Panc1 (cell line): Measurements from ENCODE around the gene TRIM41. TPM values are rescaled to one million over a fixed set of nuclear protein-coding genes. Genes with fewer than 3 reads are reported as not detected.

Experiments used
- ATAC-seq: fragments of 200-7000 bp; cut with Tn5 transposase; 2 replicates; pipeline ENCODE4 v1.9.1; 2020; ENCODE audit warnings: mild to moderate bottlenecking, moderate library complexity
- BruUV-seq: library from RNA; stranded (reverse); fragments of 400-500 nt; replicated peaks from 2 replicates; lab custom pipeline; 2021; lab: Mats Ljungman, UMichigan
- CTCF ChIA-PET: fragments of 300-600 bp; sonication (Branson Sonifier 250); formaldehyde crosslinking; loops from one replicate; lab custom pipeline; 2022; ENCODE audit warnings: antibody characterized with exemption; lab: Charles Lee
- POLR2A ChIA-PET: fragments of 300-600 bp; sonication (Branson Sonifier 250); formaldehyde crosslinking; loops from one replicate; lab custom pipeline; 2022; ENCODE audit warnings: antibody characterized with exemption; lab: Charles Lee
- DNase-seq: peaks from one replicate; pipeline ENCODE4 v3.0.0-alpha.2; 2010; ENCODE audit warnings: low read depth, low spot score
- H3K27ac ChIP-seq: 2 replicates; pipeline ENCODE4 v1.5.1; 2011; ENCODE audit warnings: mild to moderate bottlenecking, low read length, inconsistent platforms
- H3K27me3 ChIP-seq: fragments of 200-500 bp; sonication (Bioruptor generic); 2 replicates; pipeline ENCODE4 v1.6.0; 2014; ENCODE audit warnings: low read length, inconsistent platforms; ENCODE audit not compliant: control insufficient read depth, insufficient read depth
- H3K36me3 ChIP-seq: fragments of 200-500 bp; sonication (Bioruptor generic); 2 replicates; pipeline ENCODE4 v1.5.1; 2014; ENCODE audit warnings: inconsistent platforms, mild to moderate bottlenecking, low read length, moderate library complexity; ENCODE audit not compliant: control insufficient read depth, insufficient read depth
- H3K4me1 ChIP-seq: 2 replicates; pipeline ENCODE4 v1.5.1; 2011; ENCODE audit warnings: inconsistent platforms, mild to moderate bottlenecking, low read length, moderate library complexity; ENCODE audit not compliant: control insufficient read depth, insufficient read depth
- H3K4me3 ChIP-seq, 2 experiments: 2 replicates each; pipeline ENCODE4 v1.5.1; 2011 to 2012; ENCODE audit warnings: low read depth in 2 of 2, low read length in 2 of 2, mild to moderate bottlenecking in 2 of 2, inconsistent platforms in 1 of 2, moderate library complexity in 1 of 2
- H3K9me3 ChIP-seq: fragments of 200-500 bp; sonication (Bioruptor generic); 2 replicates; pipeline ENCODE4 v1.5.1; 2014; ENCODE audit warnings: low read depth, mild to moderate bottlenecking, inconsistent platforms, low read length, moderate library complexity; ENCODE audit not compliant: control insufficient read depth, insufficient read depth
- POLR2AphosphoS5 ChIP-seq: IDR thresholded peaks from 2 replicates; pipeline ENCODE4 v1.6.1; 2012; ENCODE audit warnings: mild to moderate bottlenecking, low read depth, low read length, moderate library complexity
- SIN3A ChIP-seq: IDR thresholded peaks from 2 replicates; pipeline ENCODE4 v1.6.1; 2012; ENCODE audit warnings: low read depth, mild to moderate bottlenecking, low read length, moderate library complexity, borderline replicate concordance; ENCODE audit not compliant: insufficient read depth
- TCF7L2 ChIP-seq: IDR thresholded peaks from 2 replicates; pipeline ENCODE4 v1.6.1; 2011; ENCODE audit warnings: mild to moderate bottlenecking, low read depth, low read length, inconsistent platforms
- in situ Hi-C: cut with HindIII; loops from 2 replicates; pipeline ENCODE4 v1.10.0; 2016; ENCODE audit warnings: low sequenced_read_pairs, low pct_unique_long_range_greater_than_20kb
- intact Hi-C: fragments of 100-400 bp; cut with micrococcal nuclease; formaldehyde crosslinking; loops from one replicate; pipeline ENCODE4 v1.10.0; 2022; ENCODE audit not compliant: unreplicated experiment
- total RNA-seq: library from RNA; stranded (reverse); gene quantifications from one replicate; pipeline ENCODE4 v1.2.1, GENCODE V29; 2021; ENCODE audit not compliant: unreplicated experiment
- TF ChIP-seq, protein P1 (sequence below), 2 experiments: IDR thresholded peaks; 2 replicates each; pipeline ENCODE4 v1.6.1; 2011 to 2012; ENCODE audit warnings: low read depth in 2 of 2, control low read depth in 1 of 2, low read length in 1 of 2, mild to moderate bottlenecking in 1 of 2, moderate library complexity in 1 of 2; ENCODE audit not compliant: insufficient read depth in 1 of 2
- TF ChIP-seq, protein P2 (sequence below): fragments of 450-650 bp; IDR thresholded peaks from 2 replicates; pipeline ENCODE4 v1.5.1; 2017; ENCODE audit warnings: mild to moderate bottlenecking

TRIM41 gene
- total RNA-seq, 1 experiment from 2014 or later = 58.3 TPM

- intact Hi-C loops (no loop called here), in situ Hi-C loops (no loop called here)
- Histone ChIP-seq H3K27ac (no peak overlapping the region), H3K27me3 (no peaks in the 10 kb centered on the region), H3K9me3 (no peaks in the 10 kb centered on the region), H3K4me3 (no peak overlapping the region), H3K4me1 (peaks cover 15% of the 10 kb centered on the region; the same call in 1 of the 2 replicates), H3K36me3 (no peaks in the 10 kb centered on the region)
- CTCF ChIA-PET = interaction anchor here (0.5 kb wide), 1 partner anchor 27 kb away, joined by 4 read pairs; no protein-coding TSS in a partner anchor
- ATAC-seq = no peak
- POLR2A ChIA-PET = interaction anchor here (0.9 kb wide), 1 partner anchor 29 kb away, joined by 5 read pairs; no protein-coding TSS in a partner anchor
- DNase-seq = no peak
- no TSS peak for BruUV-seq
- TF ChIP-seq SIN3A (no peak), POLR2AphosphoS5 (no peak), TCF7L2 (no peak)
- TF ChIP-seq, protein P1, sequence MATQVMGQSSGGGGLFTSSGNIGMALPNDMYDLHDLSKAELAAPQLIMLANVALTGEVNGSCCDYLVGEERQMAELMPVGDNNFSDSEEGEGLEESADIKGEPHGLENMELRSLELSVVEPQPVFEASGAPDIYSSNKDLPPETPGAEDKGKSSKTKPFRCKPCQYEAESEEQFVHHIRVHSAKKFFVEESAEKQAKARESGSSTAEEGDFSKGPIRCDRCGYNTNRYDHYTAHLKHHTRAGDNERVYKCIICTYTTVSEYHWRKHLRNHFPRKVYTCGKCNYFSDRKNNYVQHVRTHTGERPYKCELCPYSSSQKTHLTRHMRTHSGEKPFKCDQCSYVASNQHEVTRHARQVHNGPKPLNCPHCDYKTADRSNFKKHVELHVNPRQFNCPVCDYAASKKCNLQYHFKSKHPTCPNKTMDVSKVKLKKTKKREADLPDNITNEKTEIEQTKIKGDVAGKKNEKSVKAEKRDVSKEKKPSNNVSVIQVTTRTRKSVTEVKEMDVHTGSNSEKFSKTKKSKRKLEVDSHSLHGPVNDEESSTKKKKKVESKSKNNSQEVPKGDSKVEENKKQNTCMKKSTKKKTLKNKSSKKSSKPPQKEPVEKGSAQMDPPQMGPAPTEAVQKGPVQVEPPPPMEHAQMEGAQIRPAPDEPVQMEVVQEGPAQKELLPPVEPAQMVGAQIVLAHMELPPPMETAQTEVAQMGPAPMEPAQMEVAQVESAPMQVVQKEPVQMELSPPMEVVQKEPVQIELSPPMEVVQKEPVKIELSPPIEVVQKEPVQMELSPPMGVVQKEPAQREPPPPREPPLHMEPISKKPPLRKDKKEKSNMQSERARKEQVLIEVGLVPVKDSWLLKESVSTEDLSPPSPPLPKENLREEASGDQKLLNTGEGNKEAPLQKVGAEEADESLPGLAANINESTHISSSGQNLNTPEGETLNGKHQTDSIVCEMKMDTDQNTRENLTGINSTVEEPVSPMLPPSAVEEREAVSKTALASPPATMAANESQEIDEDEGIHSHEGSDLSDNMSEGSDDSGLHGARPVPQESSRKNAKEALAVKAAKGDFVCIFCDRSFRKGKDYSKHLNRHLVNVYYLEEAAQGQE (IDR thresholded peaks at IDR 0.05; ENCODE audit: insufficient read depth in 1 of 2, low read depth in 2 of 2, low read length in 1 of 2) = no peak
- TF ChIP-seq, protein P2, sequence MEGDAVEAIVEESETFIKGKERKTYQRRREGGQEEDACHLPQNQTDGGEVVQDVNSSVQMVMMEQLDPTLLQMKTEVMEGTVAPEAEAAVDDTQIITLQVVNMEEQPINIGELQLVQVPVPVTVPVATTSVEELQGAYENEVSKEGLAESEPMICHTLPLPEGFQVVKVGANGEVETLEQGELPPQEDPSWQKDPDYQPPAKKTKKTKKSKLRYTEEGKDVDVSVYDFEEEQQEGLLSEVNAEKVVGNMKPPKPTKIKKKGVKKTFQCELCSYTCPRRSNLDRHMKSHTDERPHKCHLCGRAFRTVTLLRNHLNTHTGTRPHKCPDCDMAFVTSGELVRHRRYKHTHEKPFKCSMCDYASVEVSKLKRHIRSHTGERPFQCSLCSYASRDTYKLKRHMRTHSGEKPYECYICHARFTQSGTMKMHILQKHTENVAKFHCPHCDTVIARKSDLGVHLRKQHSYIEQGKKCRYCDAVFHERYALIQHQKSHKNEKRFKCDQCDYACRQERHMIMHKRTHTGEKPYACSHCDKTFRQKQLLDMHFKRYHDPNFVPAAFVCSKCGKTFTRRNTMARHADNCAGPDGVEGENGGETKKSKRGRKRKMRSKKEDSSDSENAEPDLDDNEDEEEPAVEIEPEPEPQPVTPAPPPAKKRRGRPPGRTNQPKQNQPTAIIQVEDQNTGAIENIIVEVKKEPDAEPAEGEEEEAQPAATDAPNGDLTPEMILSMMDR = no peak
Observed at GRCh38 chr5:181198905-181199519, 24.1 kb upstream of the TRIM41 start.

GRCh38 chr5:181199881-181200638 lies 23.0 kb upstream of the TRIM41 start:
- no TSS peak for BruUV-seq
- ChIA-PET POLR2A (no interaction called here), CTCF (no interaction called here)
- no peak overlapping the region for H3K27ac ChIP-seq
- H3K9me3 ChIP-seq = no peaks in the 10 kb centered on the region
- TF ChIP-seq TCF7L2 (no peak), POLR2AphosphoS5 (no peak), SIN3A (no peak)
- TF ChIP-seq, protein P2 = no peak
- TF ChIP-seq, protein P1 (IDR thresholded peaks at IDR 0.05; ENCODE audit: insufficient read depth in 1 of 2, low read depth in 2 of 2, low read length in 1 of 2) = no peak
- no peak for ATAC-seq
- no peak for DNase-seq
- peaks cover 15% of the 10 kb centered on the region; the same call in 1 of the 2 replicates for H3K4me1 ChIP-seq
- in situ Hi-C loops = no loop called here
- no peaks in the 10 kb centered on the region for H3K36me3 ChIP-seq
- intact Hi-C loops = no loop called here
- H3K4me3 ChIP-seq = no peak overlapping the region
- no peaks in the 10 kb centered on the region for H3K27me3 ChIP-seq
